Right cardiac atrium (tissue), 5 donors: Measurements from ENCODE around the gene ZNF609. TPM values are rescaled to one million over a fixed set of nuclear protein-coding genes. Genes with fewer than 3 reads are reported as not detected.
"Not testable (repeated sequence)": the region's sequence is repeated elsewhere in the genome, so short reads cannot be mapped to it uniquely, and the experiment has no call there.

Experiments used
- ATAC-seq, 2 donors: fragments of 200-7000 bp; cut with Tn5 transposase; one replicate each; pipeline versions ENCODE4 v1.8.0 to v1.9.1; 2020; ENCODE audit warnings: moderate library complexity in 2 of 2, mild to moderate bottlenecking in 1 of 2
- DNase-seq, 3 donors: peaks; one replicate each; pipeline ENCODE4 v3.0.0-alpha.2; 2020
- H3K27ac ChIP-seq: one replicate; pipeline ENCODE4 v1.5.1; 2013; ENCODE audit warnings: mild to moderate bottlenecking, low read length, control low read depth, moderate library complexity
- H3K27me3 ChIP-seq: one replicate; pipeline ENCODE4 v1.6.1; 2013; ENCODE audit not compliant: control insufficient read depth, insufficient read depth
- H3K4me1 ChIP-seq: one replicate; pipeline ENCODE4 v1.6.1; 2013; ENCODE audit warnings: low read length; ENCODE audit not compliant: control insufficient read depth, insufficient read depth
- H3K4me3 ChIP-seq: one replicate; pipeline ENCODE4 v1.5.1; 2013; ENCODE audit warnings: low read length, control low read depth
- H3K9me3 ChIP-seq: one replicate; pipeline ENCODE4 v1.6.1; 2013; ENCODE audit warnings: low read length; ENCODE audit not compliant: control insufficient read depth
- WGBS: extraction: QIAGEN DNeasy Blood & Tissue Kit; methylation state at CpG from one replicate; pipeline ENCODE4 v1.1.7; 2013; 5-methylcytosine and 5-hydroxymethylcytosine counted together
- intact Hi-C, 4 donors: fragments of 100-400 bp; cut with DNase I; formaldehyde crosslinking; loops; one replicate each; pipeline versions ENCODE4 v1.11.0 to v1.14.0; 2022 to 2023
- polyA plus RNA-seq: library from polyadenylated mRNA; stranded (reverse); fragments of 200-250 nt; gene quantifications from one replicate; pipeline ENCODE4 v1.2.3, GENCODE V29; 2013
- total RNA-seq, 4 donors: library from RNA; stranded (reverse); fragmentation: NEBNext Ultra II Directional; extraction: Animal tissue kit (Norgen Biotek cat#: 25700); gene quantifications; one replicate each; pipeline ENCODE4 v1.2.1, GENCODE V29; 2021
- donor health status: healthy with polysubstance abuse.
- donor health status: DM: no; HTN: yes; CAD: no.
- donor health status: DM: no; HTN: no; CAD: no.
- donor health status: DM: no; HTN: yes; CAD: no; lungs with severe emphysema.
- donor health status: DM: yes; HTN: yes; CAD: no.

The ZNF609 gene
- total and polyA plus RNA-seq, 5 donors = 8.4 to 23.9 (median 22.6) TPM

DNA sequence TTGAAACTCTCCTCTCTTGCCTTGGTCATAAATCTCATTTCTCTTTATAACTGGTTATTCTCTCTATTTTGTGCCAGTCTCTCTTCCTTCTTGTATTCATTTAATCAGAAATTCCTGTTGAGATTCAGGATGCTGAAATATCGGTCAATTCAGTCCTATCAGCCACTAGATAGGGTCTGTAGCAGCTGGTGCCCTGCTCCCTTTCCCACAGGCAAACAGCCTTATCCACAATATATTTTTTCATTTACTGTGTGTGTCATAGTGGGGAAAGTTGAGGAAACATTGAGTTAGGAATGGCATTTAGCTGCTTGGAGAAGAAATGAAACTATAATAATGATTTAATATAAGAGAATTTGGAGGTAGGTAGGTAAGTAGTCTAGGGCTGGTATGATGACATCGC is 168.7 kb downstream of the ZNF609 start:
- no peak overlapping the region for H3K4me3 ChIP-seq
- no peaks in the 10 kb centered on the region for H3K27me3 ChIP-seq
- H3K4me1 ChIP-seq = peaks cover 1% of the 10 kb centered on the region
- intact Hi-C loops = no loop called here
- no peaks in the 10 kb centered on the region for H3K9me3 ChIP-seq
- 91% methylated on average over 2 of the region's 2 CpGs for whole genome bisulfite sequencing
- DNase-seq (no peak), ATAC-seq (no peak)
- no peak overlapping the region for H3K27ac ChIP-seq

DNA sequence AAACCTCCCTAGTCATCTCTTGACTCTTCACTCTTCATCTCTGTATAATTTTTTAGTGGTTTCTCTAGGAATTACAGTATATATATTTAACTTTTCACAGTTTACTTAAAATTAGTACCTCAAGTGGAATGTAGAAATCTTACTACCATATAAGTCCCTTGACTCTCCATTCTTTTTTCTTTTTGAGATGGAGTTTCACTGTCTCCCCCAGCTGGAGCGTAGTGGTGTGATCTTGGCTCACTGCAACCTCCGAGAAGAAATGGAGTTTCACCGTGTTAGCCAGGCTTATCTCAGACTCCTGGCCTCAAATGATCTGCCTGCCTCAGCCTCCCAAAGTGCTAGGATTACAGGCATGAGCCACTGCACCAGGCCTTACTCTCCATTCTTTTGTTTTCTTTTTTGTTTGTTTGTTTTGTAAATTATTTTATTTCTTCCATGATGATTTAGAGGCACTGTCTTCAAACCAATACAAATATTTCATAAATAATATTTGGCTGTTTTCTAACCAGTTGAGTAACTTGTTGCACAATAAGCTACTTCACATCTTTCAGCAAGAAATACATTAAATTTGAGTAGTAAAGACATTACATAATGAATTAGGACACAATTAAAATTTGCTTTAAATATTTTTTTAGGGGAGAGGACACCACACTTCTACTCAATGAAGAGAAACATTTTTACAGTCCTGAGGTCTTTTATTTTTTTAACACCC is 170.2 kb downstream of the ZNF609 start:
- 53% methylated on average over 3 of the region's 3 CpGs for WGBS
- Histone ChIP-seq H3K4me3 (no peak overlapping the region), H3K4me1 (peaks cover 5% of the 10 kb centered on the region), H3K27ac (no peak overlapping the region), H3K9me3 (no peaks in the 10 kb centered on the region), H3K27me3 (no peaks in the 10 kb centered on the region)
- intact Hi-C loops = no loop called here
- ATAC-seq (peak in 1 of 2 donors; percentile 41), DNase-seq (no peak)

DNA sequence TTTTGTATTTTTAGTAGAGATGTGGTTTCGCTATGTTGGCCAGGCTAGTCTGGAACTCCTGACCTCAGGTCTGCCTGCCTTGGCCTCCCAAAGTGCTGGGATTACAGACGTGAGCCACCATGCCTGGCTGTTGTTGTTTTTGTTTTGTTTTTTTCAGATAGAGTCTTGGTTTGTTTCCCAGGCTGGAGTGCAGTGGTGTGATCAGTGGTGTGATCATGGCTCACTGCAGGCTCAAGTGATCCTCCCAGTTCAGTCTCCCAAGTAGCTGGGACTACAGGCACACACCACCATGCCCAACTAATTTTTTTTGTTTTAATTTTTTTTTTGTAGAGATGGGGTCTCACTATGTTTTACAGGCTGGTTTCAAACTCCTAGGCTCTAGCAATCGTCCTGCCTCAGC is 172.3 kb downstream of the ZNF609 start:
- DNase-seq, intact Hi-C loops, ATAC-seq, H3K4me1 ChIP-seq, H3K4me3 ChIP-seq, H3K9me3 ChIP-seq, H3K27me3 ChIP-seq, H3K27ac ChIP-seq: not testable (repeated sequence)
- WGBS = 91% methylated on average over 3 of the region's 3 CpGs

DNA sequence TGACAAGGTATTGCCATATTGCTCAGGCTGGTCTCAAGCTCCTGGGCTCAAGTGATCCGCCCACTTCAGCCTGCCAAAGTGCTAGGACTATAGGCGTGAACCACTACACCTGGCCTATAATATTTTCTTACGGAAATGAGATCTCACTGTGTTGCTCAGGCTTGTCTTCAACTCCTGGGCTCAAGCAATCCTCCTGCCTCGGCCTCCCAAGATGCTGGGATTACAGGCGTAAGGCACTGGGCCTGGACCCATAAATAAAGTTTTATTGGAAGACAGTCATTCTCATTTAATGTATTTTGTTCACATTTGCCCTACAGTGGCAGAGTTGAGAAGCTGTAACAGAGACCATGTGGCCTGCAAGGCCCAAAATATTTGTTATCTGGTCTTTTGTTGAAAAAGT is 173.0 kb downstream of the ZNF609 start:
- 98% methylated on average over 5 of the region's 5 CpGs for WGBS
- DNase-seq (no peak), ATAC-seq (no peak)
- Histone ChIP-seq H3K4me3 (no peak overlapping the region), H3K9me3 (no peaks in the 10 kb centered on the region), H3K4me1 (peaks cover 5% of the 10 kb centered on the region), H3K27me3 (no peaks in the 10 kb centered on the region), H3K27ac (no peak overlapping the region)
- intact Hi-C loops = no loop called here

DNA sequence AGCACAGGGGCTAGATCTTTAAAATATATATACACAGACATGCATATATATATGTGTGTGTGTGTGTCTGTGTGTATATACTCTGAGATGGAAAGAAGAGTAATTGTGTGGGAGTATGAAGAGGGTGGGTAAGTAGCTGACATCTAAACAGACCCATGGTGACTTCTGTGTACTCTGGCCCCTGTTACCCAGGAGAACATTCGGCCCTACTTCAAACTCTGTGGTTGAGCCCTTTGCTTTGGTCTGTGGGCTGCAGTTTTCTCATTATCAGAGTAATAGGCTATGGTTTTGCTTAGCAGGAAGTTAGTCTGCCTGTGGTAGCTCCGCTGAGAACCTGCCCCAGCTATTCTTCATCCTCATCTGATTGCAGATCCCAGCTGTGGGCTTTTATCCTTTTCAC is 173.6 kb downstream of the ZNF609 start:
- Histone ChIP-seq H3K4me3 (no peak overlapping the region), H3K27ac (no peak overlapping the region), H3K4me1 (peaks cover 5% of the 10 kb centered on the region), H3K27me3 (no peaks in the 10 kb centered on the region), H3K9me3 (no peaks in the 10 kb centered on the region)
- intact Hi-C loops = no loop called here
- WGBS = 61% methylated on average over 2 of the region's 2 CpGs
- DNase-seq = no peak
- no peak for ATAC-seq

DNA sequence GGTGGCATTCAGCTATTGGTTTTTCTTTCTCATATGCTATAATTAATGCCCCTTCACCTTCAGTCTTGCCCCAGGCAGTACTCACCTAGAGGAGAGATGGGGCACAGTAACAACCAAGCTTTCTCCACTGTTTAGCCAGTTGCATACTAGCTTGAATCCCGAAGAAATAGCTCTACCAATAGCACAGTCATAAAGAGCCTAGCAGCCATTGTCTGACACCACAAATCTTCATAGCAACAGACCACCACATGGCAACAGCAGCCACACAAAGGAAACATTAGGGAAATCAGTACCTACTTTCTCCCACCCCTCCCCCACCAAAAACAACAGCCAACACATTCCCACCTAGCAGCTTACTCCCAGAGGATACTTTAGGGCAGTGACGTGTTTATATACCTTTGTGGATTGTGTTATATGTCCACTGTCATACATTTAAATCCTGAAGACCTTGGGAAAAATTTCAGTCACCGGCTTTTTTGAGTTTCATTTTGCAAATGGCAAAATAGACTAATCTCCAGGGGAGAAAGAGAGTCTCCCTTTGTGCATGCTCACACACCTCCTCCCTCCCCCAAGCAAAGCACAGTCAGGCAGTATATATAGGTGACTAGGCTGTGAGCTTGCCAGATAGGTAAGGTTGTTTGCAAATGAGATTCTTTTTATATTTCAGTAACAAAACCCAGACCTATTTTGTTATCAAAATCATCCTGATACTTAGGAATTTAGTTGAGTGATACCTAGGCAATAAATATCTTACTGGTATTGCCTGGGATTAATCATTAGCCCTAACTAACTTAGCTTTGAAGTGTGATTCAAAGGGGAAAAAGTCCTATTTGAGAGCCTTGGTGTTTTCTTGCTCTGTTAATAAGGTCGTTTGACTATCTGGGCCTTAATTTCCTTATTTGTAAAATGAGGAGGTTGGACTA is 174.5 kb downstream of the ZNF609 start:
- H3K9me3 ChIP-seq = no peaks in the 10 kb centered on the region
- no peak overlapping the region for H3K4me3 ChIP-seq
- intact Hi-C loops = no loop called here
- no peak for DNase-seq
- H3K4me1 ChIP-seq = peaks cover 7% of the 10 kb centered on the region
- no peak overlapping the region for H3K27ac ChIP-seq
- peak in 1 of 2 donors; percentile 9 for ATAC-seq
- H3K27me3 ChIP-seq = no peaks in the 10 kb centered on the region
- 47% methylated on average over 4 of the region's 4 CpGs for WGBS

DNA sequence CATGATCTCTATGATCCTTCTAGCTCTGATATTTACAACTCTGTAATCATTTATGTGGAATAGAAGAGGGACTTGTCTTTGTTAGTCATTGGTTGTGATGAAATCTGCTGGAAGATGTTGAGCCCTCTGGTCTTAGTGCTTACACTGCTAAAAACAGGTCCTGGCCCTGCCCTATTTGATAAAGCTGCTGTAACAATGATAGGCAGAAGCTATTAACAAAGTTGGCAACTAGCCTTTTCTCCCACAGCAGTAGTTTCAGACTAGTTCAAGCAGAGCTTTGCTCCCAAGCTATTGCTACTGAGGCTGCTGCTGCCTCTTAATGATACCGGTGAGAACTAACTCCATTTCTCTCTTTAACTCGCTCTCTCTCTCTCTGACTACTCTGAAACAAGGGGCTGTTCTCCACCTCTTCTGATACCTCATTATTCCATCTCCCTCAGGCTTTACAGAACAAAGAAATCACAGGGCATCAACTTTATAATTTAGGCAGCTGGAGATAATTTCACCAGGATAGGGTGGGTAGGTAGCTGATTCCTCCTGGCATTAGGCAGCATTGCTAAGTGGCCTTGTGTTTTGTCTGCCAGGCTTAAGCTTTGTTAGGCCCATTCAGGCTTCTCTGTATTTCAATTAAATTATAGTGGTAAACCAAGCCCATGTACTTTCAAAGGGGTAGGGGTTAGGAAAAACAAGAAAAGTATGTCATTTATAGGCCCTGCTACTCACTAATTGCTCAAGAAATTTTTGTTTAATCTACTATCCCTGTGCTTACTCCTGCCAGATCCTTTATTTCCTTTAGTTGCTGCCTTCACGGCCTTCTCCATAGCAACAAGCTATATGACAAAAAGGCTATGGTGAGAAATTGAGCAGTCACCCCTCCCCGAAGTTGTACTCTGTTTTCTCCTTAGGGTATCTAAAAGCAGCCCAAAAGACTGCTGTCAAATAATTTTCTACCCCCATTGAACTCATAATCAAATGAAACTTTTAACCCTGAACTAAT is 175.4 kb downstream of the ZNF609 start:
- ATAC-seq (peak; percentile 94), DNase-seq (peak in 1 of 3 donors; percentile 28)
- Histone ChIP-seq H3K9me3 (no peaks in the 10 kb centered on the region), H3K4me1 (peaks cover 12% of the 10 kb centered on the region), H3K4me3 (no peak overlapping the region), H3K27ac (no peak overlapping the region), H3K27me3 (no peaks in the 10 kb centered on the region)
- intact Hi-C loops = no loop called here
- WGBS = 43% methylated on average over 4 of the region's 4 CpGs

DNA sequence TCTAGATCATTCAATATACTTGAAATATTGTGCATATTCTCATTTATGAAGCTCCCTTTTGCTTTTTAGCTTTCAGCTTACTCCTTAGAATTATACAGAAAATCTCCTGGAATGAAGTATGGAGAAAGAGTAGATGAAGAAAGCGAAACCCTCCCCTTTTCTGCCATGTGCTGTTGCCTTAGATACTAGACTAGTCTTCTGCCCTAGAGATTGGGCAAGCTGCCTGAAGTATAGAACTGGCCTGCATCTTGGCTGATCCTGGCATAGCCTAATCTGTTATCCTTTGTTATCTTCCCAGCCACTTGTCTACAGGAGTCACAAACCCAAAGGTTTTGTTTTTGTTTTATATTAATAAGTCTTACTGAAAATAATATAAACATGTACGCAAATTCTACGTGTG is 176.2 kb downstream of the ZNF609 start:
- Histone ChIP-seq H3K4me1 (peaks cover 12% of the 10 kb centered on the region), H3K4me3 (no peak overlapping the region), H3K9me3 (no peaks in the 10 kb centered on the region), H3K27me3 (no peaks in the 10 kb centered on the region), H3K27ac (no peak overlapping the region)
- 92% methylated on average over 3 of the region's 3 CpGs for WGBS
- DNase-seq (no peak), ATAC-seq (no peak)
- intact Hi-C loops = no loop called here

DNA sequence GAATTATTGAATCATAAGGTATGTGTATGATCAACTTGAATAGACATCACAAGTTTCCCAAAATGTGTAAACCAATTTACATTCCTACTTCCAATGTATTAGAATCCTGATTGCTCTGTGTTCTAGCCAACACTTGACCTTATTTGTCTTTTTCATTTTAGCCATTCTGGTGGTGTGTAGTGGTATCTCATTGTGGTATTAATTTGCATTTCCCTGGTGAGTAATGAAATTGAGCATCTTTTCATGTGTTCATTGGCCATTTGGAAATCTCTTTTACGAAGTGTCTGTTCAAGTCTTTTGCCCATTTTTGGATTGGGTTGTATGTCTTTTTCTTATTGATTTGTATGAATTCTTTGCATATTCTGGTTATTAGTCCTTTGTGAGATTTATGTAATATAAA is 177.0 kb downstream of the ZNF609 start:
- Histone ChIP-seq H3K9me3 (no peaks in the 10 kb centered on the region), H3K27ac (no peak overlapping the region), H3K27me3 (no peaks in the 10 kb centered on the region), H3K4me1 (peaks cover 12% of the 10 kb centered on the region), H3K4me3 (no peak overlapping the region)
- intact Hi-C loops = no loop called here
- WGBS = 98% methylated on average over 1 of the region's 1 CpG
- no peak for DNase-seq
- ATAC-seq = no peak

DNA sequence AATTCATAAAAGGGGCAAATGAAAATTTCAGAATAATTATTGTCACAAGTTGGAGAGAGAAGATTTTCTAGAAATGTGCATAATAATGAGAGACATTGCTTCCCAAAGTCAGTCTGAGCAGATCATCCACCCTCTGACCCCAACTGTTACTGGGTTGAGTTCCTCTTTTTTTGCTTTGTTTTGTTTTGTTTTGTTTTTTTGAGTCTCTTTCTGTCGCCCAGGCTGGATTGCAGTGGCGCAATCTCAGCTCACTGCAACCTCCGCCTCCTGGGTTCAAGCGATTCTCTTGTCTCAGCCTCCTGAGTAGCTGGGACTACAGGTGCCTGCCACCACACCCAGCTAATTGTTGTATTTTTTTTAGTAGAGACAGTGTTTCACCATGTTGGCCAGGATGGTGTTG is 179.4 kb downstream of the ZNF609 start:
- DNase-seq, H3K27ac ChIP-seq, H3K9me3 ChIP-seq, H3K4me3 ChIP-seq, H3K27me3 ChIP-seq, ATAC-seq, H3K4me1 ChIP-seq: not testable (repeated sequence)
- intact Hi-C loops = loop anchor here in 1 of 4 donors (10.0 kb wide), 1 partner anchor 185 kb away; no protein-coding TSS in a partner anchor
- WGBS = 75% methylated on average over 4 of the region's 4 CpGs
